Liver (tissue), 9 donors: Measurements from ENCODE around the gene ARHGEF7. TPM values are rescaled to one million over a fixed set of nuclear protein-coding genes. Genes with fewer than 3 reads are reported as not detected.

Experiments
- DNase-seq: peaks from one replicate; pipeline ENCODE4 v3.0.0-alpha.2; 2017; ENCODE audit warnings: low spot score
- H3K27ac ChIP-seq, 2 donors: one replicate each; pipeline ENCODE4 v1.7.0; 2013; ENCODE audit warnings: inconsistent platforms in 2 of 2, low read length in 2 of 2, control low read depth in 1 of 2, low read depth in 1 of 2, mild to moderate bottlenecking in 1 of 2
- H3K27me3 ChIP-seq, 4 donors: one replicate each; pipeline versions ENCODE4 v1.6.1 to v1.7.0; 2013; ENCODE audit warnings: low read length in 3 of 4, inconsistent platforms in 1 of 4, mild to moderate bottlenecking in 1 of 4, moderate library complexity in 1 of 4; ENCODE audit not compliant: control insufficient read depth in 4 of 4, insufficient read depth in 4 of 4
- H3K36me3 ChIP-seq, 4 donors: one replicate each; pipeline versions ENCODE4 v1.6.1 to v1.7.0; 2013; ENCODE audit warnings: low read length in 3 of 4, mild to moderate bottlenecking in 3 of 4, low read depth in 1 of 4, moderate library complexity in 1 of 4; ENCODE audit not compliant: control insufficient read depth in 4 of 4, insufficient read depth in 3 of 4
- H3K4me1 ChIP-seq, 4 donors: one replicate each; pipeline versions ENCODE4 v1.6.1 to v1.7.0; 2013; ENCODE audit warnings: low read length in 3 of 4, mild to moderate bottlenecking in 3 of 4, moderate library complexity in 1 of 4; ENCODE audit not compliant: control insufficient read depth in 4 of 4, insufficient read depth in 4 of 4
- H3K4me3 ChIP-seq, 3 donors: one replicate each; pipeline versions ENCODE4 v1.6.1 to v1.7.0; 2013; ENCODE audit warnings: low read length in 3 of 3, control low read depth in 1 of 3, low read depth in 1 of 3, mild to moderate bottlenecking in 1 of 3
- H3K9ac ChIP-seq, 2 donors: one replicate each; pipeline ENCODE4 v1.7.0; 2013; ENCODE audit warnings: low read length in 2 of 2, mild to moderate bottlenecking in 2 of 2, moderate library complexity in 2 of 2, control low read depth in 1 of 2, low read depth in 1 of 2
- H3K9me3 ChIP-seq, 4 donors: one replicate each; pipeline versions ENCODE4 v1.6.1 to v1.7.0; 2013; ENCODE audit warnings: low read length in 3 of 4; ENCODE audit not compliant: control insufficient read depth in 4 of 4
- ATF3 ChIP-seq: IDR thresholded peaks from 2 replicates; pipeline ENCODE4 v1.6.1; 2016; ENCODE audit warnings: antibody characterized with exemption
- EGR1 ChIP-seq, 2 donors: IDR thresholded peaks; 2 replicates each; pipeline ENCODE4 v1.6.1; 2016 to 2018; ENCODE audit warnings: antibody characterized with exemption in 2 of 2, low read depth in 2 of 2
- FOXA1 ChIP-seq: IDR thresholded peaks from 2 replicates; pipeline ENCODE4 v1.6.1; 2016; ENCODE audit warnings: antibody characterized with exemption
- FOXA2 ChIP-seq: IDR thresholded peaks from 2 replicates; pipeline ENCODE4 v1.6.1; 2016; ENCODE audit warnings: antibody characterized with exemption
- GABPA ChIP-seq, 2 donors: IDR thresholded peaks in 1 of 2; conservative IDR thresholded peaks in 1 of 2; 2 replicates each; pipeline ENCODE4 v1.6.1; 2016; ENCODE audit warnings: antibody characterized with exemption in 2 of 2, mild to moderate bottlenecking in 1 of 2, moderate library complexity in 1 of 2
- HNF4A ChIP-seq, 2 donors: conservative IDR thresholded peaks; 2 replicates each; pipeline ENCODE4 v1.6.1; 2016; ENCODE audit warnings: antibody characterized with exemption in 2 of 2, mild to moderate bottlenecking in 2 of 2
- HNF4G ChIP-seq: IDR thresholded peaks from 2 replicates; pipeline ENCODE4 v1.6.1; 2016; ENCODE audit warnings: antibody characterized with exemption
- JUND ChIP-seq, 2 donors: IDR thresholded peaks; 2 replicates each; pipeline ENCODE4 v1.6.1; 2016; ENCODE audit warnings: antibody characterized with exemption in 2 of 2
- NR2F2 ChIP-seq: IDR thresholded peaks from 2 replicates; pipeline ENCODE4 v1.6.1; 2016; ENCODE audit warnings: antibody characterized with exemption
- RAD21 ChIP-seq, 2 donors: IDR thresholded peaks; 2 replicates each; pipeline ENCODE4 v1.6.1; 2016; ENCODE audit warnings: antibody characterized with exemption in 2 of 2, mild to moderate bottlenecking in 2 of 2
- RXRA ChIP-seq, 2 donors: IDR thresholded peaks; 2 replicates each; pipeline ENCODE4 v1.6.1; 2017 to 2018; ENCODE audit warnings: antibody characterized with exemption in 2 of 2, mild to moderate bottlenecking in 1 of 2
- SP1 ChIP-seq: IDR thresholded peaks from 2 replicates; pipeline ENCODE4 v1.6.1; 2018; ENCODE audit warnings: antibody characterized with exemption, mild to moderate bottlenecking
- TAF1 ChIP-seq: conservative IDR thresholded peaks from 2 replicates; pipeline ENCODE4 v1.6.1; 2016; ENCODE audit warnings: antibody characterized with exemption, mild to moderate bottlenecking
- YY1 ChIP-seq: IDR thresholded peaks from 2 replicates; pipeline ENCODE4 v1.6.1; 2016; ENCODE audit warnings: antibody characterized with exemption, mild to moderate bottlenecking
- ZBTB33 ChIP-seq: IDR thresholded peaks from 2 replicates; pipeline ENCODE4 v1.6.1; 2016; ENCODE audit warnings: antibody characterized with exemption
- WGBS: extraction: QIAGEN DNeasy Blood & Tissue Kit; methylation state at CpG from one replicate; pipeline ENCODE4 v1.1.7; 2013; 5-methylcytosine and 5-hydroxymethylcytosine counted together
- polyA plus RNA-seq, 2 donors: library from polyadenylated mRNA; stranded (reverse) in 1 of 2; unstranded in 1 of 2; fragments of 200-250 nt in 1 of 2; fragments of >200 nt in 1 of 2; fragmentation: Nextera tagmentation in 1 of 2; extraction: Ambion mirVana in 1 of 2; gene quantifications; one replicate each; pipeline versions ENCODE4 v1.2.1 to v1.2.3, GENCODE V29; 2013 to 2015
- total RNA-seq, 2 donors: library from RNA; depleted of rRNA; stranded (reverse); fragments of >200 nt; gene quantifications; one replicate each; pipeline ENCODE4 v1.2.3, GENCODE V29; 2014
- TF ChIP-seq, protein P1 (sequence below): IDR thresholded peaks from 2 replicates; pipeline ENCODE4 v1.6.1; 2016; ENCODE audit warnings: antibody characterized with exemption, mild to moderate bottlenecking
- TF ChIP-seq, protein P2 (sequence below): IDR thresholded peaks from 2 replicates; pipeline ENCODE4 v1.6.1; 2016; ENCODE audit warnings: antibody characterized with exemption
- TF ChIP-seq, protein P3 (sequence below): fragments of 150-350 bp; IDR thresholded peaks from 2 replicates; pipeline ENCODE4 v1.5.1; 2017; ENCODE audit warnings: improper control_type of control experiment, low read depth, low read length; ENCODE audit not compliant: missing input control
- donor health status: healthy.
- donor health status: healthy.
- donor health status: healthy.
- donor health status: healthy.
- donor health status: healthy.

Gene ARHGEF7
- total and polyA plus RNA-seq, 4 donors: 10.3 to 37.5 (median 20.1) TPM

- Histone ChIP-seq H3K9me3 (no peaks in the 10 kb centered on the region), H3K27me3 (no peaks in the 10 kb centered on the region), H3K36me3 (peaks cover 0 to 50% (median 31%) of the 10 kb centered on the region in 4 donors), H3K9ac (no peak overlapping the region), H3K4me3 (no peak overlapping the region), H3K4me1 (peaks cover 0 to 3% (median 0%) of the 10 kb centered on the region in 4 donors), H3K27ac (no peak overlapping the region)
- no peak for DNase-seq
- no peak for TF ChIP-seq RAD21 (IDR thresholded peaks at IDR 0.05)
- 76% methylated on average over 5 of the region's 5 CpGs for WGBS
These were observed 155.0 kb downstream of the ARHGEF7 start for GRCh38 chr13:111270126-111270525.

DNA sequence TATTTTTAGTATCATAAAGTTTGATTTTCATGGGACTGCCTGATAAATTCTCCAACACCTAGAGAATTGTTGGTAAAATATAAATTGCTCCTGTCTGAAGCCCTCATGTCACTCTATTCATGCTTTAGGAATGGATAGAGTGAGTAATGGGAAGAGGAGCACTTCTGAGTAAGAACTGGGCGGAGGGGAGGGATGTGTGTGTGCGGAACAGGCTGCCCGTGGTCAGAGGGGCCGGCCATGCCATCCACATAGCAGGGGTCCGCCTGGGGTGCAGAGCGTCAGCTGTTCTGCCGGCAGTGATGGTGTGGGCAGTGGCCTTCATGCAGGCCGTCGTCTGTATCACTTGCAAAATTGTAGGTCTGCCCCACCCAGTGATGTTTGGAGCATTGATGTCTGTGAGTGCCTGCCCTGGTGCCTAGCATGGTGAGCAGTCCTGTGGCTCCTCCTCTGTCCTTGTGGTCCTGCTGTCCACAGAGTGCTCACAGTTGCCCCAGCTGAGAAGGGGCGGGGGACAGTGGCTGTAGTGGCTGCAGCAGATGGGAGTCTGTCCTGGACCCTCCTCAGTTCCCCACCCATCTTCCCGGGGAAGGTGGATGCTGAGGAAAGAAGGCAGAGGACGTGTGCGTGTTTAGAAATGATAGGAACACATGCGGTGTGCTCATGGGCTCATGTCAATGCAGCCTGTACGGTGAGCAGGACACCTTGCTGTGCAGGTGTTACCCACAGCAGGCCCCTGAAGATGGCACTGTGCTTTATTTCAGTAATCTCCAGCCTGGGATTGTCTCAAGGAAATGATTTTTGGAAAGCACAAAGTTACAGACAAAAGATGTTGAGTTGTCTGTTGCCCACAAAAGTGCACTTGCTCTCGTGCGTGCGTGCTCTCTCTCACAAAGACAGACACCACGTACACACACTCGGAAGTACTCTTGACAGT, 155.9 kb downstream of the ARHGEF7 start:
- WGBS: 96% methylated on average over 20 of the region's 20 CpGs
- Histone ChIP-seq H3K4me1 (peaks cover 0 to 3% (median 0%) of the 10 kb centered on the region in 4 donors), H3K27me3 (no peaks in the 10 kb centered on the region), H3K9me3 (no peaks in the 10 kb centered on the region), H3K27ac (no peak overlapping the region), H3K4me3 (no peak overlapping the region), H3K9ac (no peak overlapping the region), H3K36me3 (peaks cover 2 to 59% (median 34%) of the 10 kb centered on the region in 4 donors)
- TF ChIP-seq, protein P1, sequence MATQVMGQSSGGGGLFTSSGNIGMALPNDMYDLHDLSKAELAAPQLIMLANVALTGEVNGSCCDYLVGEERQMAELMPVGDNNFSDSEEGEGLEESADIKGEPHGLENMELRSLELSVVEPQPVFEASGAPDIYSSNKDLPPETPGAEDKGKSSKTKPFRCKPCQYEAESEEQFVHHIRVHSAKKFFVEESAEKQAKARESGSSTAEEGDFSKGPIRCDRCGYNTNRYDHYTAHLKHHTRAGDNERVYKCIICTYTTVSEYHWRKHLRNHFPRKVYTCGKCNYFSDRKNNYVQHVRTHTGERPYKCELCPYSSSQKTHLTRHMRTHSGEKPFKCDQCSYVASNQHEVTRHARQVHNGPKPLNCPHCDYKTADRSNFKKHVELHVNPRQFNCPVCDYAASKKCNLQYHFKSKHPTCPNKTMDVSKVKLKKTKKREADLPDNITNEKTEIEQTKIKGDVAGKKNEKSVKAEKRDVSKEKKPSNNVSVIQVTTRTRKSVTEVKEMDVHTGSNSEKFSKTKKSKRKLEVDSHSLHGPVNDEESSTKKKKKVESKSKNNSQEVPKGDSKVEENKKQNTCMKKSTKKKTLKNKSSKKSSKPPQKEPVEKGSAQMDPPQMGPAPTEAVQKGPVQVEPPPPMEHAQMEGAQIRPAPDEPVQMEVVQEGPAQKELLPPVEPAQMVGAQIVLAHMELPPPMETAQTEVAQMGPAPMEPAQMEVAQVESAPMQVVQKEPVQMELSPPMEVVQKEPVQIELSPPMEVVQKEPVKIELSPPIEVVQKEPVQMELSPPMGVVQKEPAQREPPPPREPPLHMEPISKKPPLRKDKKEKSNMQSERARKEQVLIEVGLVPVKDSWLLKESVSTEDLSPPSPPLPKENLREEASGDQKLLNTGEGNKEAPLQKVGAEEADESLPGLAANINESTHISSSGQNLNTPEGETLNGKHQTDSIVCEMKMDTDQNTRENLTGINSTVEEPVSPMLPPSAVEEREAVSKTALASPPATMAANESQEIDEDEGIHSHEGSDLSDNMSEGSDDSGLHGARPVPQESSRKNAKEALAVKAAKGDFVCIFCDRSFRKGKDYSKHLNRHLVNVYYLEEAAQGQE: no peak
- TF ChIP-seq YY1 (no peak), RXRA (IDR thresholded peaks at IDR 0.05) (no peak), FOXA1 (no peak), RAD21 (IDR thresholded peaks at IDR 0.05) (no peak), ZBTB33 (no peak), GABPA (IDR thresholded peaks at IDR 0.05 in 1 of 2, conservative IDR thresholded peaks at IDR 0.05 in 1 of 2) (no peak), SP1 (no peak), TAF1 (no peak), EGR1 (IDR thresholded peaks at IDR 0.05; ENCODE audit: low read depth in 2 of 2) (no peak), ATF3 (no peak), JUND (IDR thresholded peaks at IDR 0.05) (no peak), NR2F2 (no peak), FOXA2 (no peak), HNF4A (conservative IDR thresholded peaks at IDR 0.05) (no peak), HNF4G (no peak)
- TF ChIP-seq, protein P2, sequence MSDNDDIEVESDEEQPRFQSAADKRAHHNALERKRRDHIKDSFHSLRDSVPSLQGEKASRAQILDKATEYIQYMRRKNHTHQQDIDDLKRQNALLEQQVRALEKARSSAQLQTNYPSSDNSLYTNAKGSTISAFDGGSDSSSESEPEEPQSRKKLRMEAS: no peak
- TF ChIP-seq, protein P3, sequence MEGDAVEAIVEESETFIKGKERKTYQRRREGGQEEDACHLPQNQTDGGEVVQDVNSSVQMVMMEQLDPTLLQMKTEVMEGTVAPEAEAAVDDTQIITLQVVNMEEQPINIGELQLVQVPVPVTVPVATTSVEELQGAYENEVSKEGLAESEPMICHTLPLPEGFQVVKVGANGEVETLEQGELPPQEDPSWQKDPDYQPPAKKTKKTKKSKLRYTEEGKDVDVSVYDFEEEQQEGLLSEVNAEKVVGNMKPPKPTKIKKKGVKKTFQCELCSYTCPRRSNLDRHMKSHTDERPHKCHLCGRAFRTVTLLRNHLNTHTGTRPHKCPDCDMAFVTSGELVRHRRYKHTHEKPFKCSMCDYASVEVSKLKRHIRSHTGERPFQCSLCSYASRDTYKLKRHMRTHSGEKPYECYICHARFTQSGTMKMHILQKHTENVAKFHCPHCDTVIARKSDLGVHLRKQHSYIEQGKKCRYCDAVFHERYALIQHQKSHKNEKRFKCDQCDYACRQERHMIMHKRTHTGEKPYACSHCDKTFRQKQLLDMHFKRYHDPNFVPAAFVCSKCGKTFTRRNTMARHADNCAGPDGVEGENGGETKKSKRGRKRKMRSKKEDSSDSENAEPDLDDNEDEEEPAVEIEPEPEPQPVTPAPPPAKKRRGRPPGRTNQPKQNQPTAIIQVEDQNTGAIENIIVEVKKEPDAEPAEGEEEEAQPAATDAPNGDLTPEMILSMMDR: no peak
- DNase-seq: no peak
